Measurements from ENCODE around the gene BLOC1S4.

BLOC1S4 gene

GRCh38 chr4:6761649-6762615 is 46.0 kb downstream of the BLOC1S4 start:
- no peaks in the 10 kb centered on the region for H3K27me3 ChIP-seq (ENCODE audit: control insufficient read depth, insufficient read depth, low read length)
- no peaks in the 10 kb centered on the region for H3K36me3 ChIP-seq (ENCODE audit: control insufficient read depth, insufficient read depth, low read length)
- no peak overlapping the region for H3K4me3 ChIP-seq (ENCODE audit: low read length)
- no peaks in the 10 kb centered on the region for H3K9me3 ChIP-seq (ENCODE audit: control insufficient read depth, low read length)
- no peak overlapping the region for H3K9ac ChIP-seq (ENCODE audit: low read length)
- no peaks in the 10 kb centered on the region for H3K4me1 ChIP-seq (ENCODE audit: control insufficient read depth, insufficient read depth, low read length)

GRCh38 chr4:6763330-6763851 is 47.4 kb downstream of the BLOC1S4 start:
- no peaks in the 10 kb centered on the region for H3K27me3 ChIP-seq (ENCODE audit: control insufficient read depth, insufficient read depth, low read length)
- H3K36me3 ChIP-seq (ENCODE audit: control insufficient read depth, insufficient read depth, low read length): no peaks in the 10 kb centered on the region
- no peak overlapping the region for H3K4me3 ChIP-seq (ENCODE audit: low read length)
- H3K9me3 ChIP-seq (ENCODE audit: control insufficient read depth, low read length): no peaks in the 10 kb centered on the region
- no peak overlapping the region for H3K9ac ChIP-seq (ENCODE audit: low read length)
- peaks cover 13% of the 10 kb centered on the region for H3K4me1 ChIP-seq (ENCODE audit: control insufficient read depth, insufficient read depth, low read length)

DNA sequence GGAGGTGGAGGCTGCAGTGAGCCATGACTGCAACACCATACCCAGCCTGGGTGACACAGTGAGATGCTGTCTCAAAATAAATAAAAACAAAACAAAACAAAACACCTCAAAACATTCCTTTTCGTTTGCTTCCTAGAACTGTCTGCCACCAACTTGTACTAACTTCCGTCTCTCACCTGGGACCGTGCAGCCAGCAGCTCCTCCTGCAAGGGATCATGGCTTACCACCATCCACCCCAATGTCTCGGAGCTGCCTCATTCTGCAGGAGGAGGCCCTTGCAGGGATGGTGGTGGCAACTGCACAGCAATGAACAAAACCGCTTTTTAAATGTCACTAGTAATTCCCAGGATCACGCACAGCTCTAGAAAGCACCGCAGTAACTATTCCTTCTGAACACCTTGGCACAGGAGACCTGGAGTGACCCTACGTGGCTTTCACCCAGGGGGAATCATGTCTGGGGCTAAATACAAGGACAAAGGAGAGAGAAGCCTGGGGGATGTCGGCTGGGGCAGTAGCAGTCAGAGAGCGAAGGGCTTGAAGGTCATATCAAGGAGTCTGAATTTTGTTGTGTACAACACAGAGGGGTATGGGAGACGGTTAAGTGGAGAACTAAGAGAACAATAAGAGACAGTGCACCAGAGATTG is 49.1 kb downstream of the BLOC1S4 start:
- no peak overlapping the region for H3K9ac ChIP-seq (ENCODE audit: low read length)
- peaks cover 16% of the 10 kb centered on the region for H3K4me1 ChIP-seq (ENCODE audit: control insufficient read depth, insufficient read depth, low read length)

DNA sequence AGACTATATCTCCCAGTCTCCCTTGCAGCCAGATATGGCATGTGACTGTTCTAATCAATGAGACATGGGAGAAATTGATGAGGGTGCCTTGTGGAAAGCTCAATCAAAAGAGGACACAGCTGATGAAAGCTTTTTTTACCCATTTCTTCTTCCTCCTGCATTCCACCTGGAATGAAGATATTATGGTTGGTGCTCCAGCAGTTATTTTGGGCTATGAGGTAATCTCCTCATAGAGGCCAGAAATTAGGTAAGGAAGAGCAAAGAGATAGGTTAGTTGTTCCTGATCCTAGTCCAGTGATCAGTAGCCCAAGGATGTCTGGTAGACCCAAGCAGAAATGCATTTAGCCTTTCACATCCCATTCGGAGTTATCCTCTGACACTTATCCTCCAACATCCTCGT is 49.7 kb downstream of the BLOC1S4 start:
- H3K36me3 ChIP-seq (ENCODE audit: control insufficient read depth, insufficient read depth, low read length): no peaks in the 10 kb centered on the region
- H3K9me3 ChIP-seq (ENCODE audit: control insufficient read depth, low read length): no peaks in the 10 kb centered on the region
- no peak overlapping the region for H3K9ac ChIP-seq (ENCODE audit: low read length)
- no peak overlapping the region for H3K4me3 ChIP-seq (ENCODE audit: low read length)
- H3K27me3 ChIP-seq (ENCODE audit: control insufficient read depth, insufficient read depth, low read length): no peaks in the 10 kb centered on the region
- H3K4me1 ChIP-seq (ENCODE audit: control insufficient read depth, insufficient read depth, low read length): peaks cover 16% of the 10 kb centered on the region

More for the DNA sequence above, 49.1 kb downstream of the BLOC1S4 start:
- no peaks in the 10 kb centered on the region for H3K9me3 ChIP-seq (ENCODE audit: control insufficient read depth, low read length)
- no peaks in the 10 kb centered on the region for H3K36me3 ChIP-seq (ENCODE audit: control insufficient read depth, insufficient read depth, low read length)
- no peaks in the 10 kb centered on the region for H3K27me3 ChIP-seq (ENCODE audit: control insufficient read depth, insufficient read depth, low read length)
- H3K4me3 ChIP-seq (ENCODE audit: low read length): no peak overlapping the region
